GM10847 (cell line): ENCODE data around the gene CHST1.

ENCODE experiments used
- POLR2A ChIP-seq: IDR thresholded peaks from 2 replicates; pipeline ENCODE4 v1.6.1; 2011; ENCODE audit not compliant: insufficient read length; ENCODE audit errors: extremely low read depth

The CHST1 gene, protein sequence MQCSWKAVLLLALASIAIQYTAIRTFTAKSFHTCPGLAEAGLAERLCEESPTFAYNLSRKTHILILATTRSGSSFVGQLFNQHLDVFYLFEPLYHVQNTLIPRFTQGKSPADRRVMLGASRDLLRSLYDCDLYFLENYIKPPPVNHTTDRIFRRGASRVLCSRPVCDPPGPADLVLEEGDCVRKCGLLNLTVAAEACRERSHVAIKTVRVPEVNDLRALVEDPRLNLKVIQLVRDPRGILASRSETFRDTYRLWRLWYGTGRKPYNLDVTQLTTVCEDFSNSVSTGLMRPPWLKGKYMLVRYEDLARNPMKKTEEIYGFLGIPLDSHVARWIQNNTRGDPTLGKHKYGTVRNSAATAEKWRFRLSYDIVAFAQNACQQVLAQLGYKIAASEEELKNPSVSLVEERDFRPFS

DNA sequence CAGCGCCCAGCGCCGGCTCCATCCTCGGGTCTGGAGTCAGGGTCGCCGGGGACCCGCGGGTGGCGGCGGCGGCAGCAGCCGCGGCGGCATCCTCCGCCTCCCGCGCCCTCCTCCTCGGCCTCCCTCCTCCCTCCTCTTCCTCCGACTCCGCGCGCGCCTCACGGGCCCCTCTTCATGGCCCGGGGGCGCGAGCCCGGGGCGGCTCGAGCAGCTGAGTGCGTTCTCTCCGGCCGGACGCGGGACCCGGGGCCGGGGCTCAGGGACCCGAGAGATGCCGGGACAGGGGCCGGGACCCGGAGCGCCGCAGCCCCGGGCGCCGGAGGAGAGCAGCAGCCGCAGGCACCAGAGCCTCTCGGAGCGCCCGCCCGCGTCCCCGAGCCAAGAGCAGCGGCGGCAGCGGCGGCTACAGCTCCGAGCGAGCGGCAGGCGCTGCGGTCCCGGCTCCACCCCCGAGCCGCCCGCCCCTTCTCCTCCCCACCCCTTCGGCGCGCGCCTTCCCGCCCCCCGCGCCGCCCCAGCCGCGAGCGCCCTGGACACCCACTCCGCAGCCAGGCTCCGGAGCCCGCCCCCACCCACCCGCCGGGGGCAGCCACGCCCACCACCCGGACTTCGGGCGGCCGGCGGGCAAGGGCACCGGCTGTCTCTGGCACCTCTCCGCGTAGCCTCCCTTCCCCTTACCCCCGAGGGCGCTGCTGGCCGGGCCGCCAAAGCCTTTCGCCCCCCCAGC is at the start of gene CHST1:
Gene CHST1, minus strand, starts transcription at position 417 of the 727 bp plus-strand sequence. CDS start 14,699 bp downstream, outside the sequence.
- no peak for TF ChIP-seq POLR2A

DNA sequence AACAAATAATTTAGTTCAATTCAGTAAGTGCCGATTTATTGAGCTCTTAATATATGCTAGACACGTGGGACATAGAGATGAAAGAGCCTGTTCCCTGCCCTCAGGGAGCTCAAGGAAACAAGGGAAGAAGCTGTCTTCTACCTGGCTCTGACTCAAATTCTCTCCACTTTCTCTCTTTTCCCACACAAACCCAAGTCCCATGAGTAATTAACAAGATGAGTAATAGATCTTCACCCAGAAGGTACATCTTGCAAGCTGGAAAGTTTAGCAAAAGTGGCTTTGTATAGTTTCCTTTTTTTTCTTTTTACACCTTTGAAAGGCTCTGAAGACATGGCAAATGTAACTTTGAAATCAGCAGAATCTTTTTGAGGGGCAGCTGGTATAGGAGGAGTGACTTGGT is 48.2 kb upstream of the CHST1 start:
- TF ChIP-seq POLR2A: no peak

DNA sequence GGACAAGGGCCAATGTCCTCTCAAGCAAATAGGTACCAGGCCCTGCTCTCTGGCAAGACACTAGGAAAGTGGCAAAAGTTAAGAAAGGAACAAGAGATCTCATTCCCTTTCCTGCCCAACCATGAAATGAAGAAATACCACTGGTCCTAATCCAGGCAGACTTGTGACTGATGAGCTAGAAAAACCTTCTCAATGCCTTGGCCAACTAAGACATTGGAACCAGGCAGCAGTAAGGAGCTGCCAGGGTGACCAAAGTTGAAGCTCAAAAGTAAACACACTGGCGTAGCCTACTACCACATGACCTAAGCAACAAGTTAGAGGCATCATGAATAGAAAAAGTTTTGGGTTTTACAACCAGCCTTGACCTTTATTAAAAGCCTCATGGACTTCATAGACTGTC is 45.1 kb upstream of the CHST1 start:
- TF ChIP-seq POLR2A: no peak

DNA sequence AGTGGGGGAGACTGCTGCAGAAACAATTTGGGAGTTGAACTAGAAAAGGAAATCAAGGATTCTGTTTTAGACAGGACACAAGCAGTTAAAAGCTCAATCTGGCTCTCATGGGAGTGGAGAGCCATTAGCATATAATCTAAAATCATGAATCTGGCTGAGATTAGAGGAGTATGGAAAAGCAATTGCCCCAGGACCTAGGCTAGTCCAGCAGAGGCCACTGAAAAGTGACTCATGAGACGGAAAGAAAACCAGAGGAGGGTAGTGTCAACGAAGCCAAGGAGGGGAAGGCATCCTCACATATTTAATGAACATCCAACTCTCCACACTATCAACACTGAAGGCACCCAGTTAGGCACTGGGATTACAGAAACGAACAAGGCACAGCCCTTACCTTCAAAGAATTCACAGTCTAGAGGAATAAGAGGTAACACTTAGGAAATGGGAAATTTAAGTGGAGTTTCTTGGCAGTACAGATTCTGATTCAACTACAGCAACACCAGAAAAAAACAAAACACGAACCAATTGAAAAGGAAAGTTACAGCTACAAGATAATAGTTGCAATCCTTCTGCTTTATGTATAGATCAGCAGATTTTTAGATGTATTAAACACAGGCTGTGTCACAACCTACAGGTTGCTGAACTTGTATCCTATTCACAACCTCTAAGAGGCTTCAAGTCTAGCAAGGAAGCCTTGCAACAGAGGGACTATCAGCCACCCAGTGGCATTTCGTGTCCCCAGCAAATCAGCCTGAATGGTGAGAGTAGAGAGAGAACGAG is 43.7 kb upstream of the CHST1 start:
- TF ChIP-seq POLR2A: no peak

DNA sequence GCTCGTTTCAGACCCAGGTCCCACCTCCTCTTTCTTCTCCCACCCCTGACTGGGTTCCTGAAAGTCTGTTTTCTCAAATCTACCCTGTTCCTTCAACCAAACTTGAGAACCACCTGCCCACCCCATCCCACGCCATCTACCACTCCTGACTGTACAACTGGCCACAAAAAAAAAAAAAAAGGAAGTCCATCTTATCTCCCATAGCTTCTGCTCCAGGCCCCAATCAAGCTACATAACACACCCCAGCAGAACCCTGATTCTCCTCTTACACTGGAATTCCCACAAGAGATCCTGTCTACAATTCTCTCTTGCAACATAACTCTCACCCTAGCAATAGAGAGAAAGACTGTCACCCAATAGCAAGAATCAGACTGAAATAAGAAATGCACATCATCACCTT is 39.2 kb upstream of the CHST1 start:
- no peak for TF ChIP-seq POLR2A

DNA sequence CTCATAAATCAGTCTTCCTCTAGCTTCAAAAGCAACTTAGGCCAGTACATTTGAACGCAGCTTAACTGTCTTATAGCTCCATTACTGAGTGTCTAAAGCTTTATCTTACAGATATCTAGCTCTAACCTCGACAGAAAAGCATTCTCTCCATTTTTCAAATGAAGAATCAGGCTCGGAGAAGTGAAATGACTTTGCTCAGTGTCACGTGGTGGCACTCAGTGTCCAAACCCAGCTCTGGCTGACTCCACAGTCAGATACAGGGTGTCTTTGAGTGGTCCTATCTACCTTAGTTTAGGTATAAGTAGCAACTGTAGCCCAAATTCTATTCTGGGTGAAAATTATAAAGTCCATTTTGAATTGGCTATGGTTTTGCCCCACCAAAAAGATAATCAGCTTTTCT is 38.7 kb upstream of the CHST1 start:
- TF ChIP-seq POLR2A: no peak

DNA sequence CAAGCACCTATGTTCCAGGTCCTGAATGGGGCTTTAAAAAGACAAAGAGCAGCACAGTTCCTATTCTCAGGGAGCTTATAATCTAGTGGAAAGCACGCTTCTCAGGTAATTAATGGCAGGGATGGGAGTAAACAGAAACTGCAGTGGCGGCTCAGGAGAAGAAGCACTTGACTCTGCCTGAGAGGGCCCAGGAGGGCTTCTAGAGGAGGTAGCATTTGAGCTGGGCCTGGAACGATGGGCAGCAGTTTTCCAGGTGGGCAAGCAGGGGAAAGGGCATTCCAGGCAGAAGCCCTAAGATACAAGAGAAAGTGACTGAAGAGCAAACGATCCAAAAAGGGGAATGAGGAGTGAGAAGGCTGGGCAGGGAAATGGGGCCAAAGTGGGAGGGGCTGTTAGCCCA is 37.1 kb upstream of the CHST1 start:
- no peak for TF ChIP-seq POLR2A

DNA sequence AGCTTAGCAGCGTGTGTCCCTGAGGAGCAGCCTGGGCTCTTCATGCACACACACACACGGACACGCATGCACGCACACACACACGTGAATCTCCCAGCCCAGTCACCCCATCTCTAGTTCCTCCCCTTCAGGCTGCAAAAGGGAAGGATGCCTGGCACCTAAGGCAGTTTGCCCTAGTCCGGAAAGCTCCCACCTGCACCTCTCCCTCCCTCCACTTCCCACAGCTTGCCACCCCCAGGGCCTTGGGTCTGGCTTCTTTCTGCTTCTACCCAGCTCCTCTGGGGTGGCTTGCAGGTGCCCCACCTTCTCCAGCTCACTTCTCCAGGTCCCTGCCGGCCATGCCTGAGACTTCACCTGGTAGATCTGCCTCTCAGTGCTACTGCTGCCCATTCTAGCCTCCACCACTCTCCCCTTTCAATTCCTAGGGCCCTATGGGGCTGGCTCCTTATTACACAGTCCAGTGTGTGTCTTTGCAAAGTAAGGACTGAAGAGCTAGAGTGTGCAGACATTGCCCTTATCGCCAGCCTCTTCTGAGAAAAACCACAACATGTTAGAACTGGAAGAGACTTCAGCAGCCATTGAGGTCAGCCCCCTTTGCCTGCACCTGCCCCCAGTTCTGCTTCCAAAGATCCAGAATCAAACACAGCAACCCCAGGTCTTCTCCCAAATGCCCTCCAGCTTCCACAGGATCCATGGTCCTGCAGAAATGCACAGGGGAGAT is 33.5 kb upstream of the CHST1 start:
- TF ChIP-seq POLR2A: no peak

DNA sequence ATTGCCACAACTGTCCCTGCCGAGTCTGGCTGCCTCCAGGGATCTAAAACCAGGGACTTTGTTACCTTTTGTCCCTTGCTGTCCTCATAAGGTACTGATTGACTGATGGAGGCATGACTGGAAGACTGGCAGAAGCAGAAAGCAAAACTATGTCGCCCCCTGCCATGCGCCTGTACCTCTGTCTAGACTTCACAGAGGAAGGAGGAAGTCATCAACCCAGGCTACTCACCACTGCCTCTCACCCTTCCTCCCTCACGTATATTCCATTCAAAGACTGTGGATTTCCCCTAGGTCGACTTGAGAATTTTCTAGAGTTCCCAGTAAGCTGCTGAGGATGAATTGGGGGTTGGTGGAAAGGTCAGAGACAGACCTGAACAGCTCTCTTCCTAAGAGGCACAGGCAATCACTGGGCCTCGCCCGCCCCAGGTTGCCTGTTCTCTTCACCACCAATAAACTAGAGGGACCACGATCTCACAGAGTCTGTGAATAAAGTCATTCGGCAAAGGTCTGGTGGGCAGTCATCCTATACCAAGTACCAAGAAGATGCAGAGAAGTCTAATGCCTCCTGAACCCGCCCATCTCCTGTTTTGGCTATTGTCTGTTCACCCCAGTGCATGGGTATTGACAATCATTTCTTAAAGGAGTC is 27.5 kb upstream of the CHST1 start:
- TF ChIP-seq POLR2A: no peak

DNA sequence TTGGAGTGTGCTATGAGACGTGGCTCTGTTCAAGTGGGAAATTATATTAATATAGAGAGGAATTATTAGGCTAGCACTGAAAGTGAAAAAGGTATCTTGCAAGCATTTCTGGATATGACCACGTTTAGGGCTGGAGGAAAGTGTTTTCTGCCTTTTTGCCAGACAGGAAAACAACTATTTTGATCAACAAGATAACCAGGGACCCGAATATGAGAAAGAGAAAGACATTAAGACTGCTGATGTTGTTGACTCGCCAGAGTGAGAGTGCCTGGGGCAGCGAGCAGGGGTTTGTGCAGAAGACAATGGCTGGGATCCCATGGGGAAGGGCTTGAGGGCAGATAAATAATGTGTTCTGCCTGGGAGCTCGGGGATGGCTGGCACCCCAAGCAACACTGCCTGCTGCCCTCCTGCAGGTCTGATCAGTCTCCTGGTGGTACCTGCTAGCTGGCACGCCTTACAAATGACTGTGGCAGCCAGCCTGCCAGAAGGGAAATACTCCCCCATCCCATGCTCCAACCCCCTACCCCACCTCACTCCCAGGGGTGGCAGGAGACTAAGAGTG is 23.1 kb upstream of the CHST1 start:
- no peak for TF ChIP-seq POLR2A

DNA sequence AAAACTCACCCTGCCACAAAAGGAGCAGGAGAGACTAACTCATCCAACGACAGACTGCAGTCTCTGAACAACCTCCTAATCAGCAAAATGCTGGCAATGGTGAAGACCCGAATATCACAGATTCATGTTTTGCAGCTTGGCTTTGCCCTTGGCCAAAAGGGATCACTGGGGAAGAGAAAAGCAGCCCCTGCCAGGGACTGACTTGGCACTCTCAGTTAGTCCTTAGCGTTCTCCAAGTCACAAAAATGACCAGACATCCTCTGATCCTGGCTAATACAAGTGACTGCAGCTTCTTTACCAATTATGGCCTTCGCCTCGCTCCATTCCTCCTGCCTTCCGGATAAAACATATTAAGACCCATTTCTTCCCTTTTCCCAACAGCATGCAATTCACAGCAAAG is 22.4 kb upstream of the CHST1 start:
- no peak for TF ChIP-seq POLR2A

DNA sequence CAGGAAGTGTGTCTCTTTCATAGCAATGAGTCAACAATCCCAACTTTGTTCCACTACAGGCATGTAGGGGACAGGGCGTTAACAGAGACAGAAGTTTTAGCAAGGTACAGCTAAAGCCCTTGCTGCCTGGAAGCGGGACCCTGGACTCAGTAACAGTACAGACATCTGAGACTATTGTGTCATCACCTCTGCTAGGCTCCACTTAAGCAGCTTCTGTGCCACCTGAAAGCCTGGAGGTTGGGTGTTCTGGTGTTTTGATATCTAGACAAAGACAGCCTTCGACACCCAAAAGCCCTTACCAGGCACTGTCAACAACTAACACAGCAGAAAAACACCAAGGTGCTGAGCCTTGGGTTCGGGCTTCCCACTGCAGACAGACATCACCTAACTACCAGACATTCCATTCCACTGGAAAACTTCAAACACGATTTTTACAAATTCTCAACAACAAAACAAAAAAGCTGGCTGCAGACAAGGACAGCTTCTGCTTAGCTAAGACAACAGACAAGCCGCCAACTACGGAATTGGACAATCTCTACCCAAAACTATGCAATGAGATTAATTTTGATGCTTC is 20.6 kb upstream of the CHST1 start:
- TF ChIP-seq POLR2A: no peak

DNA sequence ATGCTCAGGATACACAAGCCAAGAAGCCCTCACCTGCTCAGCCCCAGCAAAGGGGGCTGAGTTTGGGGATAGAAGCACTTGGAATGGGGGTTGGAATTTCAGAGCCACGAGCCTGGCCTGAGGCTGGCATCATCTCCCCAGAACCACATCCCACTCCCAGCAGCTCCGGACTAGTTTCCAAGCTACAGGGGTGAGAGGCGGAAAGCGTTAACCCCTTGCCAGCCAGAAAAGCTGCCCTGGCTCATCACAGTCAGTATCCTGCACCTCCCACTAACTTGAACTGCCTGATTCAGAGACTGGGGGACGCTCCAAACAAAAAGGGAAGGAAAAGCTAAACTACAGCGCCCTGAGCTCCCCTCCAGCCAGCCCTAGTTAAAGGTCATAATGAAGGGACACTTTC is 19.0 kb upstream of the CHST1 start:
- TF ChIP-seq POLR2A: no peak
